ENCODE data around the gene AMPD2.

AMPD2 gene

GRCh38 chr1:109617291-109617801 lies 2.3 kb upstream of the AMPD2 start:
- Histone ChIP-seq H3K36me3 (ENCODE audit: control insufficient read depth in 1 of 2, insufficient read depth in 2 of 2, low read length in 2 of 2) (peaks cover 0 to 7% of the 10 kb centered on the region in 2 donors), H3K9me3 (ENCODE audit: control insufficient read depth in 1 of 2, low read length in 2 of 2) (no peaks in the 10 kb centered on the region), H3K4me1 (ENCODE audit: control insufficient read depth in 1 of 2, insufficient read depth in 2 of 2, low read length in 2 of 2) (peaks cover 12 to 24% of the 10 kb centered on the region in 2 donors), H3K27ac (ENCODE audit: low read length) (peak overlapping the region; percentile 62), H3K4me3 (ENCODE audit: low read depth in 1 of 2, low read length in 2 of 2) (no peak overlapping the region), H3K27me3 (ENCODE audit: low read depth, low read length) (no peaks in the 10 kb centered on the region)

GRCh38 chr1:109618661-109619575 lies 719 bp upstream of the AMPD2 start:
- H3K4me1 ChIP-seq (ENCODE audit: control insufficient read depth in 1 of 2, insufficient read depth in 2 of 2, low read length in 2 of 2): peaks cover 17 to 40% of the 10 kb centered on the region in 2 donors
- no peaks in the 10 kb centered on the region for H3K9me3 ChIP-seq (ENCODE audit: control insufficient read depth in 1 of 2, low read length in 2 of 2)
- H3K36me3 ChIP-seq (ENCODE audit: control insufficient read depth in 1 of 2, insufficient read depth in 2 of 2, low read length in 2 of 2): peaks cover 0 to 7% of the 10 kb centered on the region in 2 donors
- H3K27me3 ChIP-seq (ENCODE audit: low read depth, low read length): no peaks in the 10 kb centered on the region
- H3K4me3 ChIP-seq (ENCODE audit: low read depth in 1 of 2, low read length in 2 of 2): peak overlapping the region; percentile 82 to 92
- H3K27ac ChIP-seq (ENCODE audit: low read length): peak overlapping the region; percentile 93

GRCh38 chr1:109620401-109620791 lies 759 bp downstream of the AMPD2 start:
- peak overlapping the region; percentile 82 to 92 for H3K4me3 ChIP-seq (ENCODE audit: low read depth in 1 of 2, low read length in 2 of 2)
- H3K4me1 ChIP-seq (ENCODE audit: control insufficient read depth in 1 of 2, insufficient read depth in 2 of 2, low read length in 2 of 2): peaks cover 14 to 55% of the 10 kb centered on the region in 2 donors
- peak overlapping the region; percentile 93 for H3K27ac ChIP-seq (ENCODE audit: low read length)
- no peaks in the 10 kb centered on the region for H3K9me3 ChIP-seq (ENCODE audit: control insufficient read depth in 1 of 2, low read length in 2 of 2)
- peaks cover 0 to 7% of the 10 kb centered on the region in 2 donors for H3K36me3 ChIP-seq (ENCODE audit: control insufficient read depth in 1 of 2, insufficient read depth in 2 of 2, low read length in 2 of 2)
- no peaks in the 10 kb centered on the region for H3K27me3 ChIP-seq (ENCODE audit: low read depth, low read length)

- H3K9me3 ChIP-seq (ENCODE audit: control insufficient read depth in 1 of 2, low read length in 2 of 2): no peaks in the 10 kb centered on the region
- H3K4me3 ChIP-seq (ENCODE audit: low read depth in 1 of 2, low read length in 2 of 2): peak overlapping the region; percentile 82 to 92
- H3K27me3 ChIP-seq (ENCODE audit: low read depth, low read length): no peaks in the 10 kb centered on the region
- H3K36me3 ChIP-seq (ENCODE audit: control insufficient read depth in 1 of 2, insufficient read depth in 2 of 2, low read length in 2 of 2): peaks cover under 1 to 7% of the 10 kb centered on the region in 2 donors
- H3K4me1 ChIP-seq (ENCODE audit: control insufficient read depth in 1 of 2, insufficient read depth in 2 of 2, low read length in 2 of 2): peaks cover 14 to 55% of the 10 kb centered on the region in 2 donors
- H3K27ac ChIP-seq (ENCODE audit: low read length): peak overlapping the region; percentile 93
These were observed 1.2 kb downstream of the AMPD2 start for GRCh38 chr1:109620841-109621286.

GRCh38 chr1:109621379-109622136 lies 1.9 kb downstream of the AMPD2 start:
- H3K27me3 ChIP-seq (ENCODE audit: low read depth, low read length): no peaks in the 10 kb centered on the region
- peaks cover 14 to 55% of the 10 kb centered on the region in 2 donors for H3K4me1 ChIP-seq (ENCODE audit: control insufficient read depth in 1 of 2, insufficient read depth in 2 of 2, low read length in 2 of 2)
- peaks cover 8 to 10% of the 10 kb centered on the region in 2 donors for H3K36me3 ChIP-seq (ENCODE audit: control insufficient read depth in 1 of 2, insufficient read depth in 2 of 2, low read length in 2 of 2)
- peak overlapping the region; percentile 82 to 92 for H3K4me3 ChIP-seq (ENCODE audit: low read depth in 1 of 2, low read length in 2 of 2)
- H3K27ac ChIP-seq (ENCODE audit: low read length): no peak overlapping the region
- no peaks in the 10 kb centered on the region for H3K9me3 ChIP-seq (ENCODE audit: control insufficient read depth in 1 of 2, low read length in 2 of 2)

GRCh38 chr1:109622137-109622892 lies 2.7 kb downstream of the AMPD2 start:
- no peak overlapping the region for H3K27ac ChIP-seq (ENCODE audit: low read length)
- H3K27me3 ChIP-seq (ENCODE audit: low read depth, low read length): no peaks in the 10 kb centered on the region
- peaks cover 15 to 18% of the 10 kb centered on the region in 2 donors for H3K36me3 ChIP-seq (ENCODE audit: control insufficient read depth in 1 of 2, insufficient read depth in 2 of 2, low read length in 2 of 2)
- H3K9me3 ChIP-seq (ENCODE audit: control insufficient read depth in 1 of 2, low read length in 2 of 2): no peaks in the 10 kb centered on the region
- H3K4me1 ChIP-seq (ENCODE audit: control insufficient read depth in 1 of 2, insufficient read depth in 2 of 2, low read length in 2 of 2): peaks cover 14 to 55% of the 10 kb centered on the region in 2 donors
- peak overlapping the region in 1 of 2 donors; percentile 82 for H3K4me3 ChIP-seq (ENCODE audit: low read depth in 1 of 2, low read length in 2 of 2)

GRCh38 chr1:109622895-109623294 lies 3.3 kb downstream of the AMPD2 start:
- peaks cover 14 to 55% of the 10 kb centered on the region in 2 donors for H3K4me1 ChIP-seq (ENCODE audit: control insufficient read depth in 1 of 2, insufficient read depth in 2 of 2, low read length in 2 of 2)
- H3K36me3 ChIP-seq (ENCODE audit: control insufficient read depth in 1 of 2, insufficient read depth in 2 of 2, low read length in 2 of 2): peaks cover 19 to 24% of the 10 kb centered on the region in 2 donors
- H3K27ac ChIP-seq (ENCODE audit: low read length): no peak overlapping the region
- H3K9me3 ChIP-seq (ENCODE audit: control insufficient read depth in 1 of 2, low read length in 2 of 2): no peaks in the 10 kb centered on the region
- no peaks in the 10 kb centered on the region for H3K27me3 ChIP-seq (ENCODE audit: low read depth, low read length)
- no peak overlapping the region for H3K4me3 ChIP-seq (ENCODE audit: low read depth in 1 of 2, low read length in 2 of 2)

GRCh38 chr1:109623601-109624161 lies 4.0 kb downstream of the AMPD2 start:
- no peaks in the 10 kb centered on the region for H3K9me3 ChIP-seq (ENCODE audit: control insufficient read depth in 1 of 2, low read length in 2 of 2)
- H3K4me1 ChIP-seq (ENCODE audit: control insufficient read depth in 1 of 2, insufficient read depth in 2 of 2, low read length in 2 of 2): peaks cover 14 to 54% of the 10 kb centered on the region in 2 donors
- H3K4me3 ChIP-seq (ENCODE audit: low read depth in 1 of 2, low read length in 2 of 2): peak overlapping the region in 1 of 2 donors; percentile 22
- H3K36me3 ChIP-seq (ENCODE audit: control insufficient read depth in 1 of 2, insufficient read depth in 2 of 2, low read length in 2 of 2): peaks cover 26 to 31% of the 10 kb centered on the region in 2 donors
- no peak overlapping the region for H3K27ac ChIP-seq (ENCODE audit: low read length)
- no peaks in the 10 kb centered on the region for H3K27me3 ChIP-seq (ENCODE audit: low read depth, low read length)

GRCh38 chr1:109624201-109625010 lies 4.8 kb downstream of the AMPD2 start:
- no peak overlapping the region for H3K4me3 ChIP-seq (ENCODE audit: low read depth in 1 of 2, low read length in 2 of 2)
- no peaks in the 10 kb centered on the region for H3K9me3 ChIP-seq (ENCODE audit: control insufficient read depth in 1 of 2, low read length in 2 of 2)
- H3K27ac ChIP-seq (ENCODE audit: low read length): no peak overlapping the region
- H3K27me3 ChIP-seq (ENCODE audit: low read depth, low read length): no peaks in the 10 kb centered on the region
- peaks cover 33 to 37% of the 10 kb centered on the region in 2 donors for H3K36me3 ChIP-seq (ENCODE audit: control insufficient read depth in 1 of 2, insufficient read depth in 2 of 2, low read length in 2 of 2)
- peaks cover 14 to 47% of the 10 kb centered on the region in 2 donors for H3K4me1 ChIP-seq (ENCODE audit: control insufficient read depth in 1 of 2, insufficient read depth in 2 of 2, low read length in 2 of 2)

- Histone ChIP-seq H3K27me3 (ENCODE audit: low read depth, low read length) (no peaks in the 10 kb centered on the region), H3K4me1 (ENCODE audit: control insufficient read depth in 1 of 2, insufficient read depth in 2 of 2, low read length in 2 of 2) (peaks cover 14 to 45% of the 10 kb centered on the region in 2 donors), H3K36me3 (ENCODE audit: control insufficient read depth in 1 of 2, insufficient read depth in 2 of 2, low read length in 2 of 2) (peaks cover 36 to 37% of the 10 kb centered on the region in 2 donors), H3K27ac (ENCODE audit: low read length) (no peak overlapping the region), H3K4me3 (ENCODE audit: low read depth in 1 of 2, low read length in 2 of 2) (no peak overlapping the region), H3K9me3 (ENCODE audit: control insufficient read depth in 1 of 2, low read length in 2 of 2) (no peaks in the 10 kb centered on the region)
These were observed 5.5 kb downstream of the AMPD2 start for GRCh38 chr1:109625176-109625575.

All from muscle layer of duodenum (tissue), 2 donors.